Dendritic cell treated with granulocyte-macrophage colony-stimulating factor and Interleukin-4, amounts not matched to agents 40 ng/mL and 50 ng/mL, for 4 days (primary cell): ENCODE measurements around the gene AADAC.
"Not testable (repeated sequence)": the region's sequence is repeated elsewhere in the genome, so short reads cannot be mapped to it uniquely, and the experiment has no call there.

Experiments
- H3K27ac Mint-ChIP-seq: one replicate; pipeline ENCODE4 v1.8.0; 2022; ENCODE audit warnings: mild to moderate bottlenecking, mixed read lengths
- H3K27me3 Mint-ChIP-seq: one replicate; pipeline ENCODE4 v1.8.0; 2022; ENCODE audit warnings: mild to moderate bottlenecking, mixed read lengths
- H3K36me3 Mint-ChIP-seq: one replicate; pipeline ENCODE4 v1.8.0; 2022; ENCODE audit warnings: low read depth, mixed read lengths
- H3K4me1 Mint-ChIP-seq: one replicate; pipeline ENCODE4 v1.8.0; 2022; ENCODE audit warnings: low read depth, mixed read lengths
- H3K4me3 Mint-ChIP-seq: one replicate; pipeline ENCODE4 v1.8.0; 2022; ENCODE audit warnings: mild to moderate bottlenecking, moderate library complexity, mixed read lengths
- H3K9me3 Mint-ChIP-seq: one replicate; pipeline ENCODE4 v1.8.0; 2022; ENCODE audit warnings: mixed read lengths
- intact Hi-C: fragments of 100-400 bp; cut with micrococcal nuclease; formaldehyde crosslinking; loops from one replicate; pipeline ENCODE4 v1.15.0; 2022

The AADAC gene, protein sequence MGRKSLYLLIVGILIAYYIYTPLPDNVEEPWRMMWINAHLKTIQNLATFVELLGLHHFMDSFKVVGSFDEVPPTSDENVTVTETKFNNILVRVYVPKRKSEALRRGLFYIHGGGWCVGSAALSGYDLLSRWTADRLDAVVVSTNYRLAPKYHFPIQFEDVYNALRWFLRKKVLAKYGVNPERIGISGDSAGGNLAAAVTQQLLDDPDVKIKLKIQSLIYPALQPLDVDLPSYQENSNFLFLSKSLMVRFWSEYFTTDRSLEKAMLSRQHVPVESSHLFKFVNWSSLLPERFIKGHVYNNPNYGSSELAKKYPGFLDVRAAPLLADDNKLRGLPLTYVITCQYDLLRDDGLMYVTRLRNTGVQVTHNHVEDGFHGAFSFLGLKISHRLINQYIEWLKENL

DNA sequence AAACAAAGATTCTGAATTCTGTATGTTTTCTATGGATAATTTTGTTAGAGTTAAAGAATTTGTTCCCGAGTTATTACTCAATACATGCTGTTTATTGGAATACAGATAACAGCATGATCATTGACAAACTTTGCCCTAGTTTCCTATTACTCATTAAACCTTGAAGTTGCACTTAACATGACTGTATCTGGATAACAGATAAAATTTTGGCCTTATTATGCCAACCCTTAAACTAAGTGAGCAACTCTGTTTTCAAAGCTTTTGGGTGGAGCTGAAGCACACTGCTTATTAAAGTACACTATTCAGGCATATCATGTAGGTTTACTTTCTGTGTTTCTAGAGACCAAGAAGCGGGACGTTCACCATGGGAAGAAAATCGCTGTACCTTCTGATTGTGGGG, at the start of gene AADAC:
TSS of gene AADAC (plus strand) at position 318 of the 400 bp plus-strand sequence. CDS start at position 365, 47 bp downstream.
- Mint-ChIP-seq H3K36me3 (no peaks in the 10 kb centered on the region), H3K4me3 (no peak within 1 kb of the TSS)

DNA sequence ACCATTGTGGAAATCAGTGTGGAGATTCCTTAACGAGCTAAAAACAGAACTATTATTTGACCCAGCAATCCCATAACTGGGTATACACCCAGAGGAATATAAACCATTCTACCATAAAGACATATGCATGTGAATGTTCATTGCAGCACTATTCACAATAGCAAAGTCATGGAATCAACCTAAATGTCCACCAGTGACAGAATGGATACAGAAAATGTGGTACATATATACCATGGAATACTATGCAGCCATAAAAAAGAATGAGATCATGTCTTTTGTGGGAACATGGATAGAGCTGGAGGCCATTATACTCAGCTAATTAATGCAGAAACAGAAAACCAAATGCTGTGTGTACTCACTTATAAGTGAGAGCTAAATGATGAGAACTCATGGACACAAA, 49.2 kb upstream of the AADAC start:
- H3K27ac Mint-ChIP-seq, H3K9me3 Mint-ChIP-seq, H3K27me3 Mint-ChIP-seq, intact Hi-C loops, H3K36me3 Mint-ChIP-seq, H3K4me3 Mint-ChIP-seq: not testable (repeated sequence)
- peaks cover 20% of the 10 kb centered on the region for H3K4me1 Mint-ChIP-seq

More for the DNA sequence above, at the start of gene AADAC:
- Mint-ChIP-seq H3K4me1 (no peaks in the 10 kb centered on the region), H3K9me3 (peaks cover under 1% of the 10 kb centered on the region), H3K27me3 (no peaks in the 10 kb centered on the region), H3K27ac (no peak within 1 kb of the TSS)
- intact Hi-C loops = no loop called here

DNA sequence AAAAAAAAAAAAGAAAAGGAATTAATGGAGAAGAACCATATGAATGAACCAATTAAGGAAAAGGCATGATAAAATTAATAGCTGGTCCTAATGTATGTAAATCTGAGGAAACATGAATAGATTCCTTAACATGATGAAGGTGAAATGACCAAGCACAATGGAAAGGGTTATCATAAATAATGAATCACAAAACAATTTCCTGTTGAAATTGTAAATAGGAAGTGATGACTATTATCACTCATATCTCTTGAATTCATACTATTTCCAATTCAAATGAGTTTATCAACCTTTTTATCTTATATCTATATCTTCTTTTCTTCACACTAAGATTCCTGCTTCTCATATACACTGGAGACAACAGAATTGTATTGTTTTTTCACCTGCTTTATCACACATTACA, 48.2 kb upstream of the AADAC start:
- H3K4me3 Mint-ChIP-seq = no peak overlapping the region
- H3K27me3 Mint-ChIP-seq = no peaks in the 10 kb centered on the region
- H3K36me3 Mint-ChIP-seq = no peaks in the 10 kb centered on the region
- H3K27ac Mint-ChIP-seq = no peak overlapping the region
- peaks cover 9% of the 10 kb centered on the region for H3K9me3 Mint-ChIP-seq
- intact Hi-C loops = no loop called here
- peaks cover 28% of the 10 kb centered on the region for H3K4me1 Mint-ChIP-seq

DNA sequence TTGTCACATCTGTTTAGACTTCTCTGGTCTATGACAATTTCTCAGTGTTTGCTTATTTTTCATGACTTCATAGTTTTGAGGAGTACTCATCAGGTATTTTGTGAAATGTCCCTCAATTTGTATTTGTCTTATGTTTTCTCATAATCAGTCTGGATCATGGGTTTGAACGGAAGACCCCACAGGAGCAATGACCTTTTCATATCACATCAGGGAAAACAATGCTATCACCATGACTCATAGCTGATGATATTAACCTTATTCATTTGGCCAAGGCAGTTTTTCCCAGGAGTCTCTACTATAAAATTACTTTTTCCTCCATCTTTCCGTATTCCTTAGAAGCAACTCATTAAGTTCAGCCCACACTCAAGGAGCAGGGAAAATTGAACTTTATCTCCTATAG, 47.5 kb upstream of the AADAC start:
- intact Hi-C loops = no loop called here
- H3K4me3 Mint-ChIP-seq = no peak overlapping the region
- no peaks in the 10 kb centered on the region for H3K27me3 Mint-ChIP-seq
- peaks cover 33% of the 10 kb centered on the region for H3K4me1 Mint-ChIP-seq
- H3K9me3 Mint-ChIP-seq = peaks cover 9% of the 10 kb centered on the region
- no peaks in the 10 kb centered on the region for H3K36me3 Mint-ChIP-seq
- no peak overlapping the region for H3K27ac Mint-ChIP-seq

DNA sequence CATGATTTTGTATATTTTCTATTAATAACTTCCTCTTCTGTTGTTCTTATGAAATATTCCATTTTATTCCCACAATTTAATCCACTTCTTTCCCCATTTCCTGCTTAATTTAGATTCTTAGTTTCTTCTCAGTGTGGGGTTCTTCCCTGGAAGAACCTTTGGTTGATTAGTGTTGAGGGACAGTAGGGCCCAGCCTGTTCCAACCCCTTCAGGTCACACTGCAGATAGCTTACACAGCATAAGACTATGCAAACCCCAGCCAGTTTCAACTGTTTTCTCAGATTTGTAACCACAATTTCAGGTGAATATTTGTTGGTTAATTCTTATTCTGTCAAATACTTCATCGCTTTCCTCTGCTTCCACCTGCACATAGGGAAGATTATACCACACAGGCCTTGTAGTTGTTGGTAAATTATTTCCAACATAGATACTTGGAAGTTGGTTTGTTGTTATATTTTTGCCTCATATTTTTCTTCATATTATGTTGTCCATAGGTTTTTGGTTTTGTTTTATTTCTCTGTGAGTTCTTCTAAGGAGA, 45.5 kb upstream of the AADAC start:
- Mint-ChIP-seq H3K4me3 (no peak overlapping the region), H3K36me3 (peaks cover 8% of the 10 kb centered on the region), H3K27ac (peak overlapping the region; percentile 87), H3K27me3 (no peaks in the 10 kb centered on the region), H3K9me3 (peaks cover 18% of the 10 kb centered on the region), H3K4me1 (peaks cover 47% of the 10 kb centered on the region)
- intact Hi-C loops = no loop called here

DNA sequence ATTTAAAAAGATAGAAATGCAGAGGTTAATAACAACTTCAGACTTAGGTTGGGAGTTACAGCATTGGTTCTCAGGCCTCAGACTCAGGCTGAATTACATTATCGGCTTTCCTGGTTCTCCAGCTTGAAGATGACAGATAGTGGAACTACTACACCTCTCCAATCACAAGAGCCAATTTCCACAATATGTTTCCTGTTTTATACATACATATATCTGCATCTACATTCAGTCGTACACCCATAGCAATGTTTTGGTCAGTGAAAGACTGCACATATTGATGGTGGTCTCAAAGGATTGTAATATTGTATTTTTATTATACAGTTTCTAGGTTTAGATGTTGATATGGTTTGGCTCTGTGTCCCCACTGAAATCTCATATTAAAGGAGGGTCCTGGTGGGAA, 44.7 kb upstream of the AADAC start:
- intact Hi-C loops = no loop called here
- H3K9me3 Mint-ChIP-seq = peaks cover 23% of the 10 kb centered on the region
- H3K27me3 Mint-ChIP-seq = no peaks in the 10 kb centered on the region

DNA sequence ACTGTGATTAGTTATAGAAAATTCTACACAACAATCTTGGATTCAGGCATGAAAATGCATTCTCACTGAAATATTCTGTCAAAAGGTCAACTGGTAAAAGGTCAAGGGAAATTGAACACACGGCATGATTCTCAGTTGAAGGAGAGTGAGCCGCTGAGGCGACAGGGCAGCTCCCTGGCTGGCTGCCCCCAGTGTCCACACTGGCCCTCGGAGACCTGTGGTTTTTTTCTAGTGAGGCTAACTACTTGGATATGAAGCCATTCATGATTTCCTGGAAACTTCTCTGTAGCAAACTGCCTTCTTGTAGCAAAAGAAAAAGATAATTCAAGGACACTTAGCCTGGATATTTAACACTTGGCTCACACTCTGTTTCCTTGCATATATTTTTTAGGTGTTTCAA, 43.0 kb upstream of the AADAC start:
- H3K4me3 Mint-ChIP-seq = no peak overlapping the region
- H3K36me3 Mint-ChIP-seq = peaks cover 17% of the 10 kb centered on the region
- intact Hi-C loops = no loop called here
- H3K4me1 Mint-ChIP-seq = peaks cover 65% of the 10 kb centered on the region
- no peaks in the 10 kb centered on the region for H3K27me3 Mint-ChIP-seq
- H3K9me3 Mint-ChIP-seq = peaks cover 32% of the 10 kb centered on the region
- peak overlapping the region; percentile 80 for H3K27ac Mint-ChIP-seq

More for the DNA sequence above, 44.7 kb upstream of the AADAC start:
- H3K4me3 Mint-ChIP-seq = no peak overlapping the region
- peaks cover 8% of the 10 kb centered on the region for H3K36me3 Mint-ChIP-seq
- peak overlapping the region; percentile 80 for H3K27ac Mint-ChIP-seq
- H3K4me1 Mint-ChIP-seq = peaks cover 50% of the 10 kb centered on the region

DNA sequence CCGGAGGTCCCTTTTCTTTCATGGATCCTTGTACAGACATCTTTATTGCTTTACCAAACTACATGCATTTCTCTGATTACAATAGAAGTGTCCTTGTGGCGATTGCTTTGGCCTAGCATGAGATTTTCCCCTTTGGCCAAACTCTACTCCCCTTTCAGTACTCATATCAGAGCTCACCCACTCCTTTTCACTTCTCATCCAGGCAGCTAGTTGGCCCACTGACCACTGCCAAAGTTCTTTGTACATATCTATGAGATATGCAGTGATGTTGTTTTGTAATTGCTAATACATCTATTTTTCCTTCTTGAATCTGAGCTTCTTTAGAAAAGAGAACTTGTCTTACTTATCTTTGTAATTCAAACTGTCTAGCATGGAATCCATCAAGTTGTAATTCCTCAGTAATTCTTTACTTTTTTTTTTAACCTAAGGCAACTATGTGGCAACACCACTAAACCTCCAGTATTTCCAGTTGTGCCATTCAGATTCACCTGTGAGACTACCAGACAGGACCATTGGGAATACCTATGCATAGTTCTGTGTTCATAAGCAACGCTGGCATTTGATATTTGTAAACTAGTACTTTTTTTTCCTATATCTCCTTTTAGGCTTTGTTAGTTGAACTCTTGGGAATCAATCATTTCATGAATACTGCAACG, 41.0 kb upstream of the AADAC start:
- Mint-ChIP-seq H3K27ac (peak overlapping the region; percentile 83), H3K4me1 (peaks cover 58% of the 10 kb centered on the region), H3K36me3 (peaks cover 17% of the 10 kb centered on the region), H3K27me3 (no peaks in the 10 kb centered on the region), H3K9me3 (peaks cover 33% of the 10 kb centered on the region), H3K4me3 (no peak overlapping the region)
- intact Hi-C loops = no loop called here

DNA sequence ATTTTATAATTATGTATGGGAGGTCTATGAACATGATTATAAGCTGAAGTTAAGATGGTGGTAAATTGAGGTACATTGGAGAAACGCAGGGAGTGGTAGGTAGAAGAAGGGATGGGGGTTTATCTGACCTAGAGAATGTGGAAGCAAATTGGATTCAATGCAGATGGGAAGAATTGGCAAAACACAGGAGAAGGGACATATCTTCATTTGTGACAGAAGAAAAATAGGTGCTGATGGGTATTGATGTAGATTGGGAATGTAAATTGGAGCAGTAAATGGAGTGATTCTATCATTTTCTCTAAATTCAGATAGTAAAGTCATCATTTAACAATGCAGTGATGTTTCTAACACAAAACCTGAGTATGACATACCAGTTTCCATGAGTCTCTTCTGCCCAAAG, 39.7 kb upstream of the AADAC start:
- Mint-ChIP-seq H3K4me3 (no peak overlapping the region), H3K4me1 (peaks cover 49% of the 10 kb centered on the region), H3K27ac (no peak overlapping the region), H3K9me3 (peaks cover 33% of the 10 kb centered on the region), H3K36me3 (peaks cover 17% of the 10 kb centered on the region), H3K27me3 (no peaks in the 10 kb centered on the region)
- intact Hi-C loops = no loop called here

DNA sequence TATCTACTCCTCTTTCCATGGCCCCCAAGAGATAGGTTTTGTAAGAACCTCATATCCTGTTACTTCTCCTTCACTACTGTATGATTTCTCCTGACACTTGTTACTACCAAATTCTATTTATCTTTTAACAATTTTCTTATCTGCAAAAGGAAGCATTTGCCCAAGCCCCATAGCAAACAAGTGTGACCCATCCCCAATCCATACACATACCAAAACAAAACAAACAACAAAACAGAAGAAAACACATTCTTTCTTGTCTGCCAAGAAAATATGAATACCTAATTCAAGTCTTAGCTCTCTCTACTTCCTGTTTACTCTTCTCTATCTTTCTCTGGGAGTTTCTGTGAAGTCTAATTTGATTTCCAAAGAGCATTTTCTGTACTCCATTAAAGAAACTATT, 39.0 kb upstream of the AADAC start:
- H3K36me3 Mint-ChIP-seq = peaks cover 17% of the 10 kb centered on the region
- H3K9me3 Mint-ChIP-seq = peaks cover 33% of the 10 kb centered on the region
- no peak overlapping the region for H3K4me3 Mint-ChIP-seq
- intact Hi-C loops = no loop called here
- H3K4me1 Mint-ChIP-seq = peaks cover 44% of the 10 kb centered on the region
- H3K27me3 Mint-ChIP-seq = no peaks in the 10 kb centered on the region
- H3K27ac Mint-ChIP-seq = peak overlapping the region; percentile 38

DNA sequence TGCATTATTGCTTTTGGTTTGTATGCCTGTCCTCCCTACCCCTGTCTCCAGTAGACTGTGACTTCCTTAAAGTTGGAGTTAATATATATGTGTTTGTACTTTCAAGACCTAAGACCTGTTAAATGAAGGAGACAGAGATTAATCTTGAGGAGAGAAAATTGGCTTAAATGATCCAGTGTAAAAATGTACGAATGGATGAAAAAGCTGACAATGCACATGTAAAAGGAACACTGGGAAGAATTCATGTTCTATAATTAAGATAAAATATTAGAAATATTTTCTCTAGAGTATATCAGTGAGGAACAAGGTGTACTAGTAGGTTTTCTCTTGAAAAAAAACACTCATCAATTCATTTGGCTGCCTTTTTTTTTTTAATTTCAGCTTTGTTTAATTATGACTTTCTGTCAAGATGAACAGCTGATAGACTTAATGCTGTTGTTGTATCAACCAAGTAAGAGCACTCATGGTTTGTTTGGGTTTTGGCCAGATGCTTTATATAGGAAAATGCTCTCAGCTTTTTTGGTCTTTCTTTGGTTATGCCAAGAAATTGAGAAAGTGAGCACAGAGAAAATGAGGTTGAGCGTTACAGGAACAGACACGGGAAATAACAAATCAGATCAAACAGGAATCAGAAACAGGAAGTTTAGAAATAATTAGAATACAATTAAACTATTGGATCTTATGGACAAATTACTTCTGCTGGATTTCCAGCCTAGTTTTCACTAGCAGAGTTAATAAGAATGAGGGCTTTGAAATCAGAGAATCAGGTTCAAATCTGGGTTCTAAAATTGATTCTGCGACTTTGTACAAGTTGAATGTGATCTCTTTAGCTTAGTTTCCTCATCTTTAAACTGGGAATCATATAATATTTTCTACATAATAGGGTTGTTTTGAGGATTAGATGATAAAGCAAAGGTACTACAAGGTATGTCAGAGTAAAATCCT, 38.3 kb upstream of the AADAC start:
- no peak overlapping the region for H3K4me3 Mint-ChIP-seq
- H3K27ac Mint-ChIP-seq = peak overlapping the region; percentile 38
- intact Hi-C loops = no loop called here
- peaks cover 17% of the 10 kb centered on the region for H3K36me3 Mint-ChIP-seq
- H3K4me1 Mint-ChIP-seq = peaks cover 38% of the 10 kb centered on the region
- H3K9me3 Mint-ChIP-seq = peaks cover 33% of the 10 kb centered on the region
- no peaks in the 10 kb centered on the region for H3K27me3 Mint-ChIP-seq

DNA sequence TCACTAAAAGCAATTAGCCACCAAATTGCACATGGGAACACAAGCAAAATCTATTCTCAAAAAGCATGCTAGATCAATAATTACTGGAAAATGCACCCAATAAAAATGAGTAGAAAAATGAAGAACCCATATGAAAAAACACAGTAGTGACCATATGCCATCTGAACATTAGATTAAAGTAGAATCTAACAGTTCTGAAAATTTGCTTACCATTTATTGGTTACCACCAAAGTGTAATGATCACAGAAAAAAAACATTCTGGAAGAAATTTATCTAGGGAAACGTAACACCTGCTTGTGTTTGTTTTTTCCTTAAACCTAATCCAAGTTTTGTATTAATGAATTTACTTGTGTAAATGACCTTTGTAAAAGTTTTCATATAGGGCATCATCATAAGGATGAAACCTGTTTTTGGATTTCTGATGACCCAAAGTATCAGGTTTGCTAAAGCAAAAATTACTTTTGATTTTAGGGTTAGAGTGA, 37.6 kb upstream of the AADAC start:
- Mint-ChIP-seq H3K9me3 (peaks cover 33% of the 10 kb centered on the region), H3K4me3 (no peak overlapping the region), H3K36me3 (peaks cover 17% of the 10 kb centered on the region), H3K27me3 (no peaks in the 10 kb centered on the region), H3K27ac (no peak overlapping the region), H3K4me1 (peaks cover 32% of the 10 kb centered on the region)
- intact Hi-C loops = no loop called here

DNA sequence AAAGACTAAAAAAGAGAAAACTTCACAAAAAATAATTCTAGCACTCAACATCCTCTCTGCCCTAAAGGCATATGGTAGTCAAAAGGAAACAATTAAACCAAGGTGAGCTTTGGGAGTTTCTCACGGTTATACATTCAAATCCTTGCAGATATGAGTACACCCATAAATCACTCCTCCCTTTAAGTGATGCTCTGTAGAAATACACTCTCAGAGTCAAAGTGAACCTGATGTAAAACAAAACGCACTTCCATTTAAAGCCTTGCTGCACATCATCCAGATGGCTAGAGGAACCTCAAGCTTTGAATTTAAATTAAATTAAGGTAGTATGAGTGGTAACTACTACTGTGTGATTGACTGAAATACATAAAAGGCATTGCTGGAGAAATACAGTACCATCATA, 36.0 kb upstream of the AADAC start:
- Mint-ChIP-seq H3K4me3 (no peak overlapping the region), H3K9me3 (peaks cover 28% of the 10 kb centered on the region), H3K36me3 (peaks cover 11% of the 10 kb centered on the region), H3K27me3 (no peaks in the 10 kb centered on the region), H3K27ac (no peak overlapping the region), H3K4me1 (peaks cover 24% of the 10 kb centered on the region)
- intact Hi-C loops = no loop called here
